GM12878 (cell line): ENCODE measurements around the gene IFT25. TPM values are rescaled to one million over a fixed set of nuclear protein-coding genes. Genes with fewer than 3 reads are reported as not detected.

Experiments used
- ATAC-seq: fragments of 200-7000 bp; cut with Tn5 transposase; 3 replicates; pipeline ENCODE4 v1.9.1; 2020; ENCODE audit warnings: mild to moderate bottlenecking, moderate library complexity
- BruUV-seq: library from RNA; stranded (reverse); fragments of 400-500 nt; replicated peaks from 2 replicates; lab custom pipeline; 2021; lab: Mats Ljungman, UMichigan
- CTCF ChIA-PET: fragments of 300-600 bp; sonication (Branson Sonifier 250); formaldehyde crosslinking; extraction: SDS; loops from one replicate; lab custom pipeline; 2021; ENCODE audit warnings: inconsistent platforms; lab: Yijun Ruan, JAX
- POLR2A ChIA-PET: fragments of 350-600 bp; formaldehyde crosslinking; extraction: SDS; loops from one replicate; lab custom pipeline; 2021; ENCODE audit warnings: inconsistent platforms; lab: Charles Lee
- RAD21 ChIA-PET: fragments of 300-600 bp; sonication (Branson Sonifier 250); formaldehyde crosslinking; loops from one replicate; lab custom pipeline; 2023; ENCODE audit warnings: antibody characterized with exemption; ENCODE audit not compliant: unreplicated experiment; lab: Charles Lee
- SMC1A ChIA-PET: fragments of 300-600 bp; sonication (Branson Sonifier 250); formaldehyde crosslinking; loops from one replicate; lab custom pipeline; 2023; ENCODE audit not compliant: unreplicated experiment, uncharacterized antibody; lab: Charles Lee
- DNase-seq: peaks from one replicate; pipeline ENCODE4 v3.0.0-alpha.2; 2011; ENCODE audit warnings: low read depth, low spot score
- FAIRE-seq: peaks from 3 replicates; lab custom pipeline; 2011; peaks lifted over from hg19 to GRCh38; lab: Jason Lieb, UNC
- H2AFZ ChIP-seq: 2 replicates; pipeline ENCODE4 v1.6.0; 2011; ENCODE audit warnings: low read depth, low read length, control low read depth; ENCODE audit not compliant: control insufficient read depth
- H3K27ac ChIP-seq: 2 replicates; pipeline ENCODE4 v1.5.1; 2011; ENCODE audit warnings: control low read depth; ENCODE audit not compliant: control insufficient read depth, insufficient read depth
- H3K27me3 ChIP-seq, 2 experiments: replicated peaks in 1 of 2; 2 replicates each; pipeline versions ENCODE4 v1.6.0 to v1.6.1; 2011; ENCODE audit warnings: low read length in 1 of 2; ENCODE audit not compliant: control insufficient read depth in 2 of 2, insufficient read depth in 2 of 2
- H3K36me3 ChIP-seq, 2 experiments: 2 replicates each; pipeline ENCODE4 v1.5.1; 2011; ENCODE audit warnings: low read length in 1 of 2; ENCODE audit not compliant: control insufficient read depth in 2 of 2, insufficient read depth in 2 of 2
- H3K4me1 ChIP-seq: 2 replicates; pipeline ENCODE4 v1.6.1; 2011; ENCODE audit warnings: mild to moderate bottlenecking, low read length, moderate library complexity, mixed read lengths; ENCODE audit not compliant: control insufficient read depth, insufficient read depth
- H3K4me2 ChIP-seq: 2 replicates; pipeline ENCODE4 v1.6.0; 2011; ENCODE audit warnings: control low read depth; ENCODE audit not compliant: control insufficient read depth, insufficient read depth
- H3K4me3 ChIP-seq: fragments of 200-600 bp; sonication (generic); 2 replicates; pipeline ENCODE4 v1.5.1; 2016
- H3K79me2 ChIP-seq: 2 replicates; pipeline ENCODE4 v1.6.0; 2011; ENCODE audit warnings: low read length; ENCODE audit not compliant: control insufficient read depth, insufficient read depth
- H3K9ac ChIP-seq: 2 replicates; pipeline ENCODE4 v1.8.0; 2011; ENCODE audit warnings: low read length, control low read depth, mixed read lengths; ENCODE audit not compliant: control insufficient read depth, insufficient read depth
- H3K9me3 ChIP-seq: replicated peaks from 3 replicates; pipeline ENCODE4 v1.5.1; 2011; ENCODE audit warnings: mild to moderate bottlenecking, low read length; ENCODE audit not compliant: control insufficient read depth, insufficient read depth
- H4K20me1 ChIP-seq: 2 replicates; pipeline ENCODE4 v1.6.0; 2011; ENCODE audit not compliant: control insufficient read depth, insufficient read depth
- GATAD2B ChIP-seq: fragments of 450-650 bp; conservative IDR thresholded peaks from 2 replicates; pipeline ENCODE4 v1.6.1; 2017; ENCODE audit warnings: low read depth, mild to moderate bottlenecking, moderate library complexity
- MLLT1 ChIP-seq: fragments of 450-650 bp; IDR thresholded peaks from 2 replicates; pipeline ENCODE4 v1.6.1; 2016; ENCODE audit warnings: mild to moderate bottlenecking
- WGBS: methylation state at CpG from one replicate; pipeline ENCODE4 v1.1.6; 2016; ENCODE audit warnings: low lambda C conversion rate; ENCODE audit not compliant: insufficient replicate concordance, insufficient coverage; ENCODE audit errors: missing lambda C conversion rate; 5-methylcytosine and 5-hydroxymethylcytosine counted together
- in situ Hi-C: fragments of 300-500 bp; cut with MboI; formaldehyde crosslinking; loops from 9 replicates; pipeline ENCODE4 v1.14.3; 2018; ENCODE audit warnings: mixed read lengths
- intact Hi-C: fragments of 100-400 bp; cut with micrococcal nuclease; formaldehyde crosslinking; loops from one replicate; pipeline ENCODE4 v1.14.2; 2022; ENCODE audit not compliant: unreplicated experiment
- polyA plus RNA-seq, 11 experiments: library from polyadenylated mRNA; depleted of rRNA in 4 of 11; unstranded in 6 of 11; stranded (reverse) in 5 of 11; fragments of >200 nt; fragmentation: Nextera tagmentation in 4 of 11; fragmentation: Illumina TruSeq in 1 of 11; extraction: Ambion mirVana in 4 of 11; extraction: Trizol in 1 of 11; gene quantifications; 1 replicate in 1 of 11; 2 replicates in 10 of 11; pipeline versions ENCODE4 v1.2.1 to v1.2.3, GENCODE V29; 2011 to 2016; ENCODE audit warnings: inconsistent platforms in 2 of 11, missing spikeins in 2 of 11, low read depth in 1 of 11
- total RNA-seq, 4 experiments: library from RNA; depleted of rRNA in 3 of 4; stranded (reverse); fragments of >200 nt in 3 of 4; fragmentation: Illumina TruSeq in 1 of 4; extraction: Trizol in 1 of 4; gene quantifications; 2 replicates each; pipeline versions ENCODE4 v1.2.1 to v1.2.3, GENCODE V29; 2013 to 2021

The IFT25 gene
- total and polyA plus RNA-seq, 10 of the 15 experiments (the other 5 are each of a cell fraction or from before 2014, with no cell fraction given) = 55.7 to 242 (median 131) TPM

- RAD21 ChIA-PET = interaction anchor here (0.7 to 2.5 kb wide), 6 partner anchors 9 to 96 kb away, joined by 4 to 16 read pairs (median 6); partner anchors contain the start of genes IFT25 and LRRC42
- SMC1A ChIA-PET = interaction anchor here (0.6 to 2.0 kb wide), 12 partner anchors 9 to 180 kb away, joined by 3 to 20 read pairs (median 4); partner anchors contain the start of gene YIPF1
- intact Hi-C loops (loop anchor here (10.0 kb wide), 1 partner anchor 472 kb away; no protein-coding TSS in a partner anchor), in situ Hi-C loops (loop anchor here (25.0 kb wide), 1 partner anchor 469 kb away; no protein-coding TSS in a partner anchor)
- FAIRE-seq (no peak), ATAC-seq (peak; percentile 71), DNase-seq (no peak)
- WGBS = 18% methylated on average over 3 of the region's 3 CpGs
- BruUV-seq = no TSS peak
- CTCF ChIA-PET = interaction anchor here (0.6 to 2.3 kb wide), 16 partner anchors 9 to 105 kb away, joined by 3 to 38 read pairs (median 3); partner anchors contain the start of genes IFT25 and LRRC42
- peak overlapping the region; percentile 26 for H3K27ac ChIP-seq
- H2AFZ ChIP-seq = no peak overlapping the region
- no peaks in the 10 kb centered on the region for H3K27me3 ChIP-seq
- 0 out of 2 replicates have a peak overlapping the region, but pooled peaks have one; percentile 1 for H3K9ac ChIP-seq
- H3K36me3 ChIP-seq = peaks cover 4 to 17% of the 10 kb centered on the region in 2 experiments
- H3K4me2 ChIP-seq = peak overlapping the region; percentile 26; the same call in 1 of the 2 replicates
- H4K20me1 ChIP-seq = no peaks in the 10 kb centered on the region
- peaks cover 11% of the 10 kb centered on the region; the same call in 1 of the 2 replicates for H3K4me1 ChIP-seq
- H3K4me3 ChIP-seq = 0 out of 2 replicates have a peak overlapping the region, but pooled peaks have one; percentile 40
- TF ChIP-seq GATAD2B (no peak), MLLT1 (peak; percentile 93)
- TF ChIP-seq, all 136 proteins: peak for 1
- no peaks in the 10 kb centered on the region for H3K9me3 ChIP-seq
- POLR2A ChIA-PET = interaction anchor here (0.9 to 1.6 kb wide), 3 partner anchors 9 to 97 kb away, joined by 3 to 7 read pairs (median 5); partner anchors contain the start of genes IFT25, LRRC42, TCEANC2 and TMEM59
- peaks cover 2% of the 10 kb centered on the region for H3K79me2 ChIP-seq
These were observed 11.0 kb upstream of the IFT25 start for GRCh38 chr1:53956308-53957168.
